ENCODE measurements around the gene CYB5B. TPM values are rescaled to one million over a fixed set of nuclear protein-coding genes. Genes with fewer than 3 reads are reported as not detected.

Gene CYB5B
- total RNA-seq, 1 donor from 2014 or later = 65.5 TPM

DNA sequence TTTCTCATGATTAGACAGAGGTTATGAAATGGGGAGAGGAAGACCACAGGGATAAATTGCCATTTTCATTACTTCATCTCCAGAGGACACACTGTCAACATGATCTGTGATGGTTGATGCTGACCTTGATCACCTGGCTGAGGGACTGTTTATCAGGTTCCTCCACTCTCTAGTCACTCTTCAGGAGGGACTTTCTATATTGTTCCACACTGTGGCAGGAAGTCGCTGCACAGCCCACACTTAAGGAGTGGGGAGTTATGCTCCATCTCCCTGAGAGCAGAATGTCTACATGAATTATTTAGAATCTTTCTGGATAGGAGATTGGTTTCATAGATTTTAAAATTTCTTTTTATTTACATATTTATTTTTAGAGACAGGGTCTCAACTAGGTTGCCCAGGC, 46.7 kb downstream of the CYB5B start:
- DNase-seq (ENCODE audit: missing footprints) (no peak), ATAC-seq (no peak)
- intact Hi-C loops (cut with DNase I) = no loop called here

DNA sequence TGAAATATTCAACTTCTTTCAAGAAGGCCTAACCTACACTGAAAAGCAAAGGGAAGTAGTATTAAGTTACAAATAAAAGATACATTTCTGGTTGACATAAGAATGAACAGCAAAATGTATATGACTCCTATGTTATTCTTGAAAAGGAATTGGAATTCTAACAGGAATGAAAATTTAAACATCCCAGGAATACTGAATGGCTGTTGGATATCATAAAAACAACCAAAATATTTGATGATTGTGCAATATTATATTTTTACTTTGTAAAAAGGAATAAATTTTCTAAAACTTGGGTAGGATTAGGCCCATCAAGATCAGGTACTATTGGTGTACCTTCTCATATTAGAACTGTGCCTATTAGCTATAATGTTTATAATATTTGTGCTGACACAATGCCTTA, 50.0 kb downstream of the CYB5B start:
- no peak for DNase-seq (ENCODE audit: missing footprints)
- no peak for ATAC-seq
- intact Hi-C loops (cut with DNase I) = no loop called here

GRCh38 chr16:69476920-69477443, 52.6 kb downstream of the CYB5B start:
- ATAC-seq (peak; percentile 23), DNase-seq (ENCODE audit: missing footprints) (no peak)
- intact Hi-C loops (cut with DNase I) = no loop called here

GRCh38 chr16:69477546-69477945, 53.1 kb downstream of the CYB5B start:
- ATAC-seq (no peak), DNase-seq (ENCODE audit: missing footprints) (no peak)
- intact Hi-C loops (cut with DNase I) = no loop called here

DNA sequence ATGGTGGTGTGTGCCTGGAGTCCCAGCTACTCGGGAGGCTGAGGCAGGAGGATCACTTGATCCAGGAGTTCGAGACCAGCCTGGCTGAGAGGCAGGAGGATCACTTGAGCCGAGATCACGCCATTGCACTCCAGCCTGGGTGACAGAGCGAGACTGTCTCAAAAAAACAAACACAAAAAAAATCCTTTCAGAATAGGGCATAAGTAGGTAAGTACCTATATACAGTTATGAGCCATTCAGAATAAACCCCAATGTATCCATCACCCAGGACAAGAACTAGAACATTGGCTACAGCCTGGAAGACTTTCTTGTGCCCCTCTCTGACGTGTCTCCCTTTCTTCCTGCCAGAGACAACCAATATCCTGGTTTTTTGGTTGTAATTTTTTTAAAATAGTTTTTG, 54.3 kb downstream of the CYB5B start:
- no peak for DNase-seq (ENCODE audit: missing footprints)
- ATAC-seq = no peak
- intact Hi-C loops (cut with DNase I) = no loop called here

DNA sequence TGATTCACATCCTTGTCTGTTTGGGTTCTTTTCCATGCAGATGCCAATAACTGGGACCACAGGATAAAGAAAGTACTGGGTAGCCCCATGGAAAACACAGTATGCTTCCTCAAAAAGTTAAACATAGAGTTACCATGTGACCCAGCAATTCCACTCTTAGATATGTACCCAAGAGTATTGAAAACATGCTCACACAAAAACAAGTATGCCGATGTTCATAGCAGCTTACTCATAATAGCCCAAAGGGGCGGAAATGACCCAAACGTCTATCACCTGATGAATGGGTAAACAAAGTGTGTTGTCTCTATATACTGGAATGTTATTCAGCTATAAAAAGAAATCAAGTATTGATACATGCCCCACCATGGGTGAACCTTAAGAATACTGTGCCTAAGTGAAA, 55.4 kb downstream of the CYB5B start:
- ATAC-seq (no peak), DNase-seq (ENCODE audit: missing footprints) (no peak)
- intact Hi-C loops (cut with DNase I) = loop anchor here (5.0 kb wide), 1 partner anchor 82 kb away; no protein-coding TSS in a partner anchor

GRCh38 chr16:69481901-69482341, 57.5 kb downstream of the CYB5B start:
- DNase-seq (ENCODE audit: missing footprints) (peak; percentile 94), ATAC-seq (peak; percentile 97)
- intact Hi-C loops (cut with DNase I) = loop anchor here (1.0 to 5.0 kb wide), 3 partner anchors 58 to 85 kb away; partner anchors contain the start of gene CYB5B

- intact Hi-C loops (cut with DNase I) = loop anchor here (1.0 to 5.0 kb wide), 3 partner anchors 58 to 85 kb away; partner anchors contain the start of gene CYB5B
- peak; percentile 84 for ATAC-seq
- peak; percentile 77 for DNase-seq (ENCODE audit: missing footprints)
Observed at GRCh38 chr16:69482410-69482991, 58.1 kb downstream of the CYB5B start.

GRCh38 chr16:69483611-69484010, 59.2 kb downstream of the CYB5B start:
- no peak for DNase-seq (ENCODE audit: missing footprints)
- ATAC-seq = no peak
- intact Hi-C loops (cut with DNase I) = loop anchor here (2.0 to 5.0 kb wide), 2 partner anchors 83 to 86 kb away; no protein-coding TSS in a partner anchor

GRCh38 chr16:69485361-69485760, 60.9 kb downstream of the CYB5B start:
- ATAC-seq = no peak
- DNase-seq (ENCODE audit: missing footprints) = no peak
- intact Hi-C loops (cut with DNase I) = no loop called here

DNA sequence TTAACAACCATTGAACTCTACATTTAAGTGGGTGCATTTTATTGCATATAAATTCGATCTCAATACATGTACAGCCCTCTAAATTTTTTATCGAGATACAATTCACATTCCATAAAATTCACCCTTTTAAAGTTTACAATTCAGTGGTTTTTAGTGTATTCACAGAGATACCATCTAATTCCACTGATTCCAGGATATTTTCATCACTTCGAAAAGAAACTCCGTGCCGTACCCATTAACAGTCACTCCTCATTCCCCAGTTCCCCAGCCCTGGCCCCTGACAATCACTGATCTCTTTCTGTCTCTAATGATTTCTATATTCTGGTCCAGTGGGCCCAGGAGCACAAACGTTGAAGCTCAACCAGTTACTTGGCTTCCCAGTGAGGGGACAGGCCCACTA, 61.4 kb downstream of the CYB5B start:
- DNase-seq (ENCODE audit: missing footprints) = no peak
- ATAC-seq = no peak
- intact Hi-C loops (cut with DNase I) = no loop called here

DNA sequence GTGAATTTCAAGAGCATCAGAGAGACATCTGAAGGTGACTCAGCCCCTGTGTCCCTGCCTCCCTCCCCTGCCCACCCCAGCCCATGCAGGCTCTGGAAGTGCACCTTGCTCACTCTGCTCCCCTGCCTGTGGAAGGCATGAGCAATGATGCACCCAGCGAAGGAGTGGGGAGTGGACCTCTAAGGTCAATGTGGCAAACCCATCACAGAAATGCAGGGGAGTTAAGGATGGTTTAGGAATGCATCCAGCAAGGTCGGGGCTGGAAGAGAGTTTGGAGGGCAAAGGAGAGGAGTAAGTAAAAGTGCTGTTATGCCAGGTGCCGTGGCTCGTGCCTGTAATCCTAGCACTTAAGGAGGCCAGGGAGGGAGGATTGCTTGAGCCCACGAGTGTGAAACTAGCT, 61.9 kb downstream of the CYB5B start:
- ATAC-seq (no peak), DNase-seq (ENCODE audit: missing footprints) (no peak)
- intact Hi-C loops (cut with DNase I) = no loop called here

DNA sequence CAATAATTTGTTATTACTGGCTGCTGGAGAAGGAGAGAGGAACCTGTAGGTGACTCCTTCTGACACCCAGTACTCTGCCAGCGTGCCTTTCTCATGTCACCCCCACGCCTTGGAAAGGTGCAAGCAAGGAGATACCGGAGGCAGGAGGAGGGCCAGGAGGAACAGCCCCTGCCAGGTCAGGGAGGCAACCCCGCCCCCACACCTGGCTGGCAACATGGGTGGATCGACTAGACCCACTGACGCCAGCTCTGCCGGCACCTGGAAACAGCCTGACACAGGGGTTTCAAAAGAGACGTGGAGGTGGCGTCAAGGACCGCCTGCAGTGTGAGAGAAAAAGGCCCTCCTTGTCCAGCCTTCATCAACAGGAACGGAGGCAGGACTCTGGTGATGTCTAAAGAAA, 62.3 kb downstream of the CYB5B start:
- ATAC-seq = no peak
- DNase-seq (ENCODE audit: missing footprints) = no peak
- intact Hi-C loops (cut with DNase I) = no loop called here

- ATAC-seq = peak; percentile 62
- intact Hi-C loops (cut with DNase I) = no loop called here
- DNase-seq (ENCODE audit: missing footprints) = no peak
Observed at GRCh38 chr16:69490707-69491324, 66.4 kb downstream of the CYB5B start.

- ATAC-seq = no peak
- intact Hi-C loops (cut with DNase I) = loop anchor here (5.0 kb wide), 1 partner anchor 67 kb away; no protein-coding TSS in a partner anchor
Observed at GRCh38 chr16:69494991-69495392, 70.6 kb downstream of the CYB5B start.

GRCh38 chr16:69495821-69496220, 71.4 kb downstream of the CYB5B start:
- ATAC-seq (peak; percentile 82), DNase-seq (ENCODE audit: missing footprints) (no peak)
- intact Hi-C loops (cut with DNase I) = loop anchor here (5.0 kb wide), 1 partner anchor 66 kb away; no protein-coding TSS in a partner anchor

More at GRCh38 chr16:69494991-69495392, 70.6 kb downstream of the CYB5B start:
- DNase-seq (ENCODE audit: missing footprints) = no peak

- intact Hi-C loops (cut with DNase I) = loop anchor here (5.0 kb wide), 1 partner anchor 66 kb away; no protein-coding TSS in a partner anchor
- no peak for DNase-seq (ENCODE audit: missing footprints)
- ATAC-seq = no peak
Observed at GRCh38 chr16:69496376-69496775, 72.0 kb downstream of the CYB5B start.

DNA sequence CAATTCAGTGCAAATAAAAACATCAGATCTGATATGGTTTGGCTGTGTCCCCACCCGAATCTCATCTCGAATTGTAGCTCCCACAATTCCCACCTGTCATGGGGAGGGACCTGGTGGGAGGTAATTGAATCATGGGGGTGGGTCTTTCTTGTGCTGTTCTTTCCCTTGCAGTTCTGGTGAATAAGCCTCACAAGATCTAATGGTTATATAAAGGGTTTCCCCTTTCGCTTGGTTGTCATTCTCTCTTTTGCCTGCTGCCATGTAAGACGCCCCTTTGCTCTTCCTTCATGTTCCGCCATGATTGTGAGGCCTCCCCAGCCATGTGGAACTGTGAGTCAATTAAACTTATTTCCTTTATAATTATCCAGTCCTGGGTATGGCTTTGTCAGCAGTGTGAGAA, 72.5 kb downstream of the CYB5B start:
- intact Hi-C loops (cut with DNase I) = loop anchor here (5.0 kb wide), 1 partner anchor 65 kb away; no protein-coding TSS in a partner anchor
- ATAC-seq = no peak
- DNase-seq (ENCODE audit: missing footprints) = no peak

- ATAC-seq (no peak), DNase-seq (ENCODE audit: missing footprints) (no peak)
- intact Hi-C loops (cut with DNase I) = loop anchor here (5.0 kb wide), 1 partner anchor 64 kb away; no protein-coding TSS in a partner anchor
Observed at GRCh38 chr16:69497876-69498596, 73.6 kb downstream of the CYB5B start.
